ENCODE data around the gene IKZF4. TPM values are rescaled to one million over a fixed set of nuclear protein-coding genes. Genes with fewer than 3 reads are reported as not detected.

The IKZF4 gene
- polyA plus RNA-seq, 1 experiment = 3.9 TPM

DNA sequence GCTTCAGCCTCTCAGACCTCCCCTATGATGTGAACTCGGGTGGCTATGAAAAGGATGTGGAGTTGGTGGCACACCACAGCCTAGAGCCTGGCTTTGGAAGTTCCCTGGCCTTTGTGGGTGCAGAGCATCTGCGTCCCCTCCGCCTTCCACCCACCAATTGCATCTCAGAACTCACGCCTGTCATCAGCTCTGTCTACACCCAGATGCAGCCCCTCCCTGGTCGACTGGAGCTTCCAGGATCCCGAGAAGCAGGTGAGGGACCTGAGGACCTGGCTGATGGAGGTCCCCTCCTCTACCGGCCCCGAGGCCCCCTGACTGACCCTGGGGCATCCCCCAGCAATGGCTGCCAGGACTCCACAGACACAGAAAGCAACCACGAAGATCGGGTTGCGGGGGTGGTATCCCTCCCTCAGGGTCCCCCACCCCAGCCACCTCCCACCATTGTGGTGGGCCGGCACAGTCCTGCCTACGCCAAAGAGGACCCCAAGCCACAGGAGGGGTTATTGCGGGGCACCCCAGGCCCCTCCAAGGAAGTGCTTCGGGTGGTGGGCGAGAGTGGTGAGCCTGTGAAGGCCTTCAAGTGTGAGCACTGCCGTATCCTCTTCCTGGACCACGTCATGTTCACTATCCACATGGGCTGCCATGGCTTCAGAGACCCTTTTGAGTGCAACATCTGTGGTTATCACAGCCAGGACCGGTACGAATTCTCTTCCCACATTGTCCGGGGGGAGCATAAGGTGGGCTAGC, 13.9 kb downstream of the IKZF4 start:
- Histone ChIP-seq H3K27me3 (ENCODE audit: control insufficient read depth, insufficient read depth, low read length) (no peaks in the 10 kb centered on the region), H3K4me3 (ENCODE audit: low read depth, low read length) (no peak overlapping the region), H3K9me3 (ENCODE audit: control insufficient read depth, insufficient read depth, low read length) (no peaks in the 10 kb centered on the region), H3K27ac (ENCODE audit: low read depth, low read length) (no peak overlapping the region)
- TF ChIP-seq, protein P1, sequence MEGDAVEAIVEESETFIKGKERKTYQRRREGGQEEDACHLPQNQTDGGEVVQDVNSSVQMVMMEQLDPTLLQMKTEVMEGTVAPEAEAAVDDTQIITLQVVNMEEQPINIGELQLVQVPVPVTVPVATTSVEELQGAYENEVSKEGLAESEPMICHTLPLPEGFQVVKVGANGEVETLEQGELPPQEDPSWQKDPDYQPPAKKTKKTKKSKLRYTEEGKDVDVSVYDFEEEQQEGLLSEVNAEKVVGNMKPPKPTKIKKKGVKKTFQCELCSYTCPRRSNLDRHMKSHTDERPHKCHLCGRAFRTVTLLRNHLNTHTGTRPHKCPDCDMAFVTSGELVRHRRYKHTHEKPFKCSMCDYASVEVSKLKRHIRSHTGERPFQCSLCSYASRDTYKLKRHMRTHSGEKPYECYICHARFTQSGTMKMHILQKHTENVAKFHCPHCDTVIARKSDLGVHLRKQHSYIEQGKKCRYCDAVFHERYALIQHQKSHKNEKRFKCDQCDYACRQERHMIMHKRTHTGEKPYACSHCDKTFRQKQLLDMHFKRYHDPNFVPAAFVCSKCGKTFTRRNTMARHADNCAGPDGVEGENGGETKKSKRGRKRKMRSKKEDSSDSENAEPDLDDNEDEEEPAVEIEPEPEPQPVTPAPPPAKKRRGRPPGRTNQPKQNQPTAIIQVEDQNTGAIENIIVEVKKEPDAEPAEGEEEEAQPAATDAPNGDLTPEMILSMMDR (IDR thresholded peaks at IDR 0.05; ENCODE audit: low read depth, low read length) = no peak
- ChIA-PET CTCF (interaction anchor here (0.6 kb wide), 1 partner anchor 41 kb away, joined by 3 read pairs; no protein-coding TSS in a partner anchor), POLR2A (no interaction called here)
- DNase-seq (ENCODE audit: low read depth, low spot score) = no peak

DNA sequence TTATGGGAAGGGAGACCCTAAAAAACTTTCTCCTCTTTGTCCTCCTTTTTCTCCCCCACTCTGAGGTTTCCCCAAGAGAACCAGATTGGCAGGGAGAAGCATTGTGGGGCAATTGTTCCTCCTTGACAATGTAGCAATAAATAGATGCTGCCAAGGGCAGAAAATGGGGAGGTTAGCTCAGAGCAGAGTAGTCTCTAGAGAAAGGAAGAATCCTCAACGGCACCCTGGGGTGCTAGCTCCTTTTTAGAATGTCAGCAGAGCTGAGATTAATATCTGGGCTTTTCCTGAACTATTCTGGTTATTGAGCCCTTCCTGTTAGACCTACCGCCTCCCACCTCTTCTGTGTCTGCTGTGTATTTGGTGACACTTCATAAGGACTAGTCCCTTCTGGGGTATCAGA, 16.3 kb downstream of the IKZF4 start:
- Histone ChIP-seq H3K27me3 (ENCODE audit: control insufficient read depth, insufficient read depth, low read length) (no peaks in the 10 kb centered on the region), H3K27ac (ENCODE audit: low read depth, low read length) (no peak overlapping the region), H3K9me3 (ENCODE audit: control insufficient read depth, insufficient read depth, low read length) (no peaks in the 10 kb centered on the region), H3K4me3 (ENCODE audit: low read depth, low read length) (no peak overlapping the region)
- TF ChIP-seq, protein P1 (IDR thresholded peaks at IDR 0.05; ENCODE audit: low read depth, low read length) = no peak
- CTCF ChIA-PET = interaction anchor here (1.0 to 5.0 kb wide), 3 partner anchors 8 to 299 kb away, joined by 4 to 28 read pairs (median 16); partner anchors contain the start of gene SUOX
- no peak for DNase-seq (ENCODE audit: low read depth, low spot score)
- POLR2A ChIA-PET = interaction anchor here (0.5 kb wide), 1 partner anchor 9 kb away, joined by 3 read pairs; no protein-coding TSS in a partner anchor

DNA sequence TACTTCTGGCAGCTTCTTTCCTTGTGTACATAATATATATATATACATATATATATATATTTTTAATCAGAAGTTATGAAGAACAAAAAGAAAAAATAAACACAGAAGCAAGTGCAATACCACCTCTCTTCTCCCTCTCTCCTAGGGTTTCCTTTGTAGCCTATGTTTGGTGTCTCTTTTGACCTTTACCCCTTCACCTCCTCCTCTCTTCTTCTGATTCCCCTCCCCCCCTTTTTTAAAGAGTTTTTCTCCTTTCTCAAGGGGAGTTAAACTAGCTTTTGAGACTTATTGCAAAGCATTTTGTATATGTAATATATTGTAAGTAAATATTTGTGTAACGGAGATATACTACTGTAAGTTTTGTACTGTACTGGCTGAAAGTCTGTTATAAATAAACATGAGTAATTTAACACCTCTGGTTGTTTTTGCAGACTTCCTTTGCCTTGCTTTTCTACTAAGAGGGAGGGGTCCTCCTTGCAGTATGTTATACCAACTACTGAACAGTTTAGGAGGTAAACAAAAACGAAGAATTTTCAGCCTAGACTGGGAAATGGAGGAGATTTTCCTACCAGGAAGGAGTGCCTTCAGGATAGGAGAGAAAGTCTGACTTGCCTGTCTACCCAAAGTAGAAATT, 17.3 kb downstream of the IKZF4 start:
- TF ChIP-seq, protein P1 (IDR thresholded peaks at IDR 0.05; ENCODE audit: low read depth, low read length) = no peak
- Histone ChIP-seq H3K27ac (ENCODE audit: low read depth, low read length) (no peak overlapping the region), H3K27me3 (ENCODE audit: control insufficient read depth, insufficient read depth, low read length) (no peaks in the 10 kb centered on the region), H3K9me3 (ENCODE audit: control insufficient read depth, insufficient read depth, low read length) (no peaks in the 10 kb centered on the region), H3K4me3 (ENCODE audit: low read depth, low read length) (no peak overlapping the region)
- CTCF ChIA-PET = interaction anchor here (1.0 to 5.0 kb wide), 3 partner anchors 9 to 300 kb away, joined by 4 to 28 read pairs (median 16); partner anchors contain the start of gene SUOX
- DNase-seq (ENCODE audit: low read depth, low spot score) = no peak
- POLR2A ChIA-PET = no interaction called here

DNA sequence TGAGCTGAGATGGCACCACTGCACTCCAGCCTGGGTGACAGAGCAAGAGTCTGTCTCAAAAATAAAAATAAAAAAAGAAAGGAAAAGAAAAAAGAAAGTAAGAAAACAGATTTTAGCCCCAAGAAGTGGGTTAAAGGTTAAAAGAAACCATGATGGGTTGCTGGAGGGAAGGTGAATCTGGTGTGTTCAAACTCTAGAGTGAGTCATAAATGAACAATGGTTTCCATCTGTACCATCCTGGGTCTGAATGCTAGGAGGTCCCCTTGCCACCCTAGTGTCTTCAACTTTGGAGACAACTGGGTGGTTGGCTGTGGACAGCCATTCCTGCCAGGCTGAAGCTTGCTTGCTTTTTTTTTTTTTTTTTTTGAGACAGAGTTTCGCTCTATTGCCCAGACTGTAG, 19.3 kb downstream of the IKZF4 start:
- Histone ChIP-seq H3K27ac (ENCODE audit: low read depth, low read length) (no peak overlapping the region), H3K4me3 (ENCODE audit: low read depth, low read length) (no peak overlapping the region), H3K9me3 (ENCODE audit: control insufficient read depth, insufficient read depth, low read length) (no peaks in the 10 kb centered on the region), H3K27me3 (ENCODE audit: control insufficient read depth, insufficient read depth, low read length) (no peaks in the 10 kb centered on the region)
- CTCF ChIA-PET = interaction anchor here (0.7 to 5.0 kb wide), 6 partner anchors 11 to 302 kb away, joined by 3 to 28 read pairs (median 5); partner anchors contain the start of gene RAB5B
- DNase-seq (ENCODE audit: low read depth, low spot score) = no peak
- TF ChIP-seq, protein P1 (IDR thresholded peaks at IDR 0.05; ENCODE audit: low read depth, low read length) = no peak
- POLR2A ChIA-PET = interaction anchor here (0.7 to 0.9 kb wide), 3 partner anchors 9 to 64 kb away, joined by 3 to 6 read pairs (median 4); partner anchors contain the start of gene PA2G4
